H9 (cell line): ENCODE results near the gene DGKB. TPM values are rescaled to one million over a fixed set of nuclear protein-coding genes. Genes with fewer than 3 reads are reported as not detected.

ENCODE experiments used
- DNase-seq: peaks from one replicate; pipeline ENCODE4 v3.0.0-alpha.2; 2017
- H2AFZ ChIP-seq: one replicate; pipeline ENCODE4 v1.6.1; 2013; ENCODE audit warnings: mild to moderate bottlenecking, low read length, control low read depth, moderate library complexity
- H2AK5ac ChIP-seq: 2 replicates; pipeline ENCODE4 v1.6.1; 2013; ENCODE audit warnings: low read length, control low read depth, mixed read lengths; ENCODE audit not compliant: insufficient read length
- H2BK120ac ChIP-seq: one replicate; pipeline ENCODE4 v1.6.1; 2013; ENCODE audit warnings: low read depth, mild to moderate bottlenecking, low read length, control low read depth, inconsistent platforms; ENCODE audit not compliant: poor library complexity, severe bottlenecking
- H2BK12ac ChIP-seq: 2 replicates; pipeline ENCODE4 v1.6.1; 2013; ENCODE audit warnings: low read length, control low read depth, mixed read lengths, low read depth; ENCODE audit not compliant: insufficient read length
- H2BK15ac ChIP-seq: 2 replicates; pipeline ENCODE4 v1.6.1; 2013; ENCODE audit warnings: low read depth, low read length, control low read depth
- H2BK20ac ChIP-seq: one replicate; pipeline ENCODE4 v1.6.1; 2013; ENCODE audit warnings: low read depth, mild to moderate bottlenecking, low read length, control low read depth, inconsistent platforms; ENCODE audit not compliant: poor library complexity, severe bottlenecking
- H2BK5ac ChIP-seq: 2 replicates; pipeline ENCODE4 v1.6.1; 2013; ENCODE audit warnings: low read length, control low read depth, mixed read lengths; ENCODE audit not compliant: insufficient read length
- H3K14ac ChIP-seq: 2 replicates; pipeline ENCODE4 v1.6.1; 2013; ENCODE audit warnings: low read length, control low read depth; ENCODE audit not compliant: insufficient read depth
- H3K18ac ChIP-seq: 2 replicates; pipeline ENCODE4 v1.6.1; 2013; ENCODE audit warnings: low read depth, mild to moderate bottlenecking, mixed read lengths, low read length, control low read depth; ENCODE audit not compliant: insufficient read length
- H3K23ac ChIP-seq: 2 replicates; pipeline ENCODE4 v1.6.1; 2013; ENCODE audit warnings: low read length, control low read depth, mixed read lengths, low read depth; ENCODE audit not compliant: insufficient read length
- H3K23me2 ChIP-seq: 2 replicates; pipeline ENCODE4 v1.6.1; 2013; ENCODE audit warnings: low read depth, mild to moderate bottlenecking, mixed read lengths, low read length, control low read depth; ENCODE audit not compliant: insufficient read length, poor library complexity, severe bottlenecking
- H3K27ac ChIP-seq: 2 replicates; pipeline ENCODE4 v1.5.1; 2013; ENCODE audit warnings: low read length, control low read depth, mixed read lengths, low read depth; ENCODE audit not compliant: insufficient read length
- H3K27me3 ChIP-seq: 2 replicates; pipeline ENCODE4 v1.6.1; 2013; ENCODE audit warnings: low read length, control low read depth, inconsistent platforms; ENCODE audit not compliant: insufficient read depth
- H3K4ac ChIP-seq: 2 replicates; pipeline ENCODE4 v1.6.1; 2013; ENCODE audit warnings: low read depth, mild to moderate bottlenecking, control low read depth, inconsistent platforms, low read length, moderate library complexity
- H3K4me1 ChIP-seq: 2 replicates; pipeline ENCODE4 v1.6.1; 2013; ENCODE audit warnings: low read length, control low read depth, inconsistent platforms; ENCODE audit not compliant: insufficient read depth
- H3K4me2 ChIP-seq: 2 replicates; pipeline ENCODE4 v1.6.1; 2013; ENCODE audit warnings: low read length, control low read depth, mixed read lengths; ENCODE audit not compliant: insufficient read length, insufficient read depth
- H3K56ac ChIP-seq: 2 replicates; pipeline ENCODE4 v1.6.1; 2013; ENCODE audit warnings: low read depth, mild to moderate bottlenecking, mixed read lengths, low read length, control low read depth; ENCODE audit not compliant: insufficient read length
- H3K79me1 ChIP-seq: 2 replicates; pipeline ENCODE4 v1.6.1; 2013; ENCODE audit warnings: low read depth, mild to moderate bottlenecking, moderate library complexity, low read length, control low read depth, inconsistent platforms; ENCODE audit not compliant: insufficient read depth, poor library complexity, severe bottlenecking
- H3K79me2 ChIP-seq: 2 replicates; pipeline ENCODE4 v1.6.1; 2013; ENCODE audit warnings: low read length, control low read depth, inconsistent platforms; ENCODE audit not compliant: insufficient read depth
- H3K9ac ChIP-seq: 2 replicates; pipeline ENCODE4 v1.6.1; 2013; ENCODE audit warnings: low read length, control low read depth, mixed read lengths; ENCODE audit not compliant: insufficient read length; ENCODE audit errors: extremely low read depth
- H3K9me3 ChIP-seq: one replicate; pipeline ENCODE4 v1.6.1; 2013; ENCODE audit warnings: low read depth, low read length, inconsistent platforms; ENCODE audit not compliant: control insufficient read depth
- H3T11ph ChIP-seq: one replicate; pipeline ENCODE4 v1.6.1; 2013; ENCODE audit warnings: mild to moderate bottlenecking, low read length, control low read depth, inconsistent platforms
- H4K20me1 ChIP-seq: one replicate; pipeline ENCODE4 v1.6.1; 2013; ENCODE audit not compliant: control insufficient read depth, insufficient read length, insufficient read depth
- H4K5ac ChIP-seq: 2 replicates; pipeline ENCODE4 v1.6.1; 2013; ENCODE audit warnings: low read depth, mild to moderate bottlenecking, mixed read lengths, low read length, control low read depth; ENCODE audit not compliant: insufficient read length
- H4K8ac ChIP-seq: replicated peaks from 2 replicates; pipeline ENCODE4 v1.6.1; 2013; ENCODE audit warnings: low read length, control low read depth, mixed read lengths, low read depth; ENCODE audit not compliant: insufficient read length
- H4K91ac ChIP-seq: 2 replicates; pipeline ENCODE4 v1.6.1; 2013; ENCODE audit warnings: low read depth, mild to moderate bottlenecking, moderate library complexity, mixed read lengths, low read length, control low read depth; ENCODE audit not compliant: insufficient read length
- H3K27ac Mint-ChIP-seq, 3 experiments: 2 replicates in 2 of 3; 3 replicates in 1 of 3; pipeline ENCODE4 v1.8.0; 2020 to 2021; ENCODE audit warnings: mixed read lengths in 3 of 3, mild to moderate bottlenecking in 1 of 3, moderate library complexity in 1 of 3
- H3K27me3 Mint-ChIP-seq: 2 replicates; pipeline ENCODE4 v1.8.0; 2021; ENCODE audit warnings: low read depth, mild to moderate bottlenecking, moderate library complexity, mixed read lengths
- H3K36me3 Mint-ChIP-seq, 3 experiments: 2 replicates in 2 of 3; 3 replicates in 1 of 3; pipeline ENCODE4 v1.8.0; 2020 to 2021; ENCODE audit warnings: low read depth in 3 of 3, mixed read lengths in 3 of 3; ENCODE audit not compliant: insufficient read depth in 1 of 3
- H3K4me1 Mint-ChIP-seq, 2 experiments: 2 replicates each; pipeline ENCODE4 v1.8.0; 2020; ENCODE audit warnings: mixed read lengths in 2 of 2
- H3K4me3 Mint-ChIP-seq, 2 experiments: 2 replicates in 1 of 2; 3 replicates in 1 of 2; pipeline ENCODE4 v1.8.0; 2020 to 2021; ENCODE audit warnings: mild to moderate bottlenecking in 2 of 2, mixed read lengths in 2 of 2, moderate library complexity in 1 of 2
- H3K9me3 Mint-ChIP-seq, 2 experiments: 2 replicates in 1 of 2; 3 replicates in 1 of 2; pipeline ENCODE4 v1.8.0; 2020; ENCODE audit warnings: mild to moderate bottlenecking in 2 of 2, mixed read lengths in 2 of 2, moderate library complexity in 1 of 2
- CTCF ChIP-seq: fragments of 200-600 bp; sonication (generic); conservative IDR thresholded peaks from 3 replicates; pipeline ENCODE4 v1.8.0; 2021; ENCODE audit warnings: antibody characterized with exemption, mild to moderate bottlenecking
- WGBS: extraction: QIAGEN DNeasy Blood & Tissue Kit; methylation state at CpG from one replicate; pipeline ENCODE4 v1.1.7; 2013; ENCODE audit warnings: missing lambda C conversion rate, low lambda C conversion rate, mixed read lengths; ENCODE audit not compliant: insufficient read length; ENCODE audit errors: extremely low coverage; 5-methylcytosine and 5-hydroxymethylcytosine counted together
- total RNA-seq: library from RNA; stranded (reverse); gene quantifications from 2 replicates; pipeline ENCODE4 v1.2.1, GENCODE V29; 2021

Gene DGKB
- total RNA-seq, 1 experiment from 2014 or later, result 0.26 TPM

- Histone ChIP-seq H4K5ac (no peak overlapping the region), H3K23ac (no peak overlapping the region), H2BK120ac (no peak overlapping the region), H3K27me3 (no peaks in the 10 kb centered on the region), H3K23me2 (no peaks in the 10 kb centered on the region), H2BK5ac (no peak overlapping the region), H3K4me2 (no peak overlapping the region), H4K8ac (no peak overlapping the region), H2AK5ac (no peak overlapping the region), H3K56ac (no peak overlapping the region), H3K27ac (no peak overlapping the region), H3K9me3 (no peaks in the 10 kb centered on the region), H3K14ac (no peak overlapping the region), H3T11ph (no peak overlapping the region), H3K4me1 (no peaks in the 10 kb centered on the region), H4K91ac (no peak overlapping the region), H2AFZ (no peak overlapping the region), H4K20me1 (no peaks in the 10 kb centered on the region), H2BK15ac (no peak overlapping the region), H3K79me2 (no peaks in the 10 kb centered on the region), H3K4ac (no peak overlapping the region), H3K79me1 (no peaks in the 10 kb centered on the region), H2BK12ac (no peak overlapping the region), H2BK20ac (no peak overlapping the region), H3K18ac (no peak overlapping the region), H3K9ac (no peak overlapping the region)
- Mint-ChIP-seq H3K4me1 (peaks cover 0 to 5% of the 10 kb centered on the region in 2 experiments; a peak in 1 of 4 replicates), H3K27me3 (no peaks in the 10 kb centered on the region), H3K36me3 (no peaks in the 10 kb centered on the region; a peak in 1 of 7 replicates), H3K9me3 (peaks cover 0 to 3% of the 10 kb centered on the region in 2 experiments; a peak in 1 of 5 replicates), H3K27ac (no peak overlapping the region), H3K4me3 (no peak overlapping the region)
- no CpG with 5 or more reads among the region's 4 CpGs for WGBS
- TF ChIP-seq CTCF, result no peak
- no peak for DNase-seq
Observed at GRCh38 chr7:14635955-14636354, 266.6 kb downstream of the DGKB start.
